ENCODE measurements around the gene IRF4.
A peak's percentile ranks its signal among the peaks of the same experiment; 100 is the strongest.

Gene IRF4

GRCh38 chr6:391559-392440 lies at the start of gene IRF4:
Gene IRF4, plus strand, starts transcription at chr6:391752. Its CDS starts 1,401 bp downstream, at chr6:393153.
- DNase-seq = peak; percentile 38 to 47

- no peak for DNase-seq
Measured at GRCh38 chr6:341914-342831, 49.4 kb upstream of the IRF4 start.

GRCh38 chr6:342832-343179 lies 48.7 kb upstream of the IRF4 start:
- no peak for DNase-seq

GRCh38 chr6:343226-343935 lies 48.2 kb upstream of the IRF4 start:
- no peak for DNase-seq

- DNase-seq = no peak
Measured at GRCh38 chr6:343960-344815, 47.4 kb upstream of the IRF4 start.

GRCh38 chr6:344816-345340 lies 46.7 kb upstream of the IRF4 start:
- DNase-seq = no peak

GRCh38 chr6:345747-346385 lies 45.7 kb upstream of the IRF4 start:
- no peak for DNase-seq

- DNase-seq = no peak
Measured at GRCh38 chr6:346386-347030, 45.0 kb upstream of the IRF4 start.

GRCh38 chr6:347232-347631 lies 44.3 kb upstream of the IRF4 start:
- DNase-seq = no peak

- DNase-seq = no peak
Measured at GRCh38 chr6:347951-348859, 43.3 kb upstream of the IRF4 start.

GRCh38 chr6:348860-349396 lies 42.6 kb upstream of the IRF4 start:
- DNase-seq = no peak

- no peak for DNase-seq
Measured at GRCh38 chr6:349491-349921, 42.0 kb upstream of the IRF4 start.

- no peak for DNase-seq
Measured at GRCh38 chr6:350371-350770, 41.2 kb upstream of the IRF4 start.

- no peak for DNase-seq
Measured at GRCh38 chr6:351011-351866, 40.3 kb upstream of the IRF4 start.

GRCh38 chr6:351867-352289 lies 39.7 kb upstream of the IRF4 start:
- DNase-seq = no peak

GRCh38 chr6:352474-352873 lies 39.1 kb upstream of the IRF4 start:
- DNase-seq = no peak

- no peak for DNase-seq
Measured at GRCh38 chr6:352896-353470, 38.6 kb upstream of the IRF4 start.

Data from inflammatory macrophage treated with lipopolysaccharide for 1 hour (primary cell).